ENCODE data around the gene NMNAT3.

Gene NMNAT3

DNA sequence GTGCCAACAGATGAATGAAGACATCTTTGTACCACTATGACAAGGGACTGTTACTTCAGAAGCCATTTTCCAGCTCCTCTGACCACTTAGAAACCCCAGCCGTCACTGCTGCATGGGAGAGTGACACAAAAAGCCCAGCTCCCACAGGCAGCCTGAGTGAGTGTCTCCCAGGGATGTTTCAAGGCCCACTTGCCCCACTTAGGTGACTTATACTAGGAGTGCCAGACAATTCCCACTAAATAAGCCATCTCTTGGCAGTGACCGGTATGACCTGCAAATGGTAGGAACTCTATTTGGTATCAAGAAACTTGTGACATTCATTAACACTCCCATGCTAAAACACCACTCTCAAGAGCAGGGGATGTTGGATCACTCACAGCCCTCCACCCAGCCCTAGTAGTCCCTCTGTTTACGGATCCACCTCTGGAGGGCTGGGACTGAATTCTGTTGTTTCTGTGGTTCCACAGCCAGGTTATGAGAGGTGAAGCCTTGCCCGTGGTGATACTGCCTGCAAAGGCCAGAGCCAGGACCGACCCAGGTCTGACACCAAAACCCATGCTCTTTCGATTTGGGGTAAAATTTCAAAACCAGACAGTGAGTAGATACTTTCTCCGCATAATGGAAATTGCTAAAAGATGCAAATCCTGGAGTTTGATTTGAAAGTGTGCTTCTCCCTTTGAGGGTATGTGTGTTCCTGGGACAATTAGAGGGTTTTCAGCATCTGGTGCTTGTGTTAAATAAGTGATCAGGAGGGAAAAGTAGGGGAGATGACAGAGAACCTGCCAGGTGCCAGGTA lies 152.7 kb downstream of the NMNAT3 start:
- Histone ChIP-seq H3K27ac (no peak overlapping the region), H3K27me3 (no peaks in the 10 kb centered on the region), H3K4me1 (ENCODE audit: control insufficient read depth in 1 of 2, insufficient read depth in 1 of 2, low read depth in 1 of 2, low read length in 1 of 2) (peaks cover 5 to 11% of the 10 kb centered on the region in 2 experiments), H3K9me3 (no peaks in the 10 kb centered on the region), H3K36me3 (no peaks in the 10 kb centered on the region), H3K4me3 (ENCODE audit: low read depth in 1 of 2, low read length in 1 of 2) (no peak overlapping the region)
- TF ChIP-seq, protein P1, sequence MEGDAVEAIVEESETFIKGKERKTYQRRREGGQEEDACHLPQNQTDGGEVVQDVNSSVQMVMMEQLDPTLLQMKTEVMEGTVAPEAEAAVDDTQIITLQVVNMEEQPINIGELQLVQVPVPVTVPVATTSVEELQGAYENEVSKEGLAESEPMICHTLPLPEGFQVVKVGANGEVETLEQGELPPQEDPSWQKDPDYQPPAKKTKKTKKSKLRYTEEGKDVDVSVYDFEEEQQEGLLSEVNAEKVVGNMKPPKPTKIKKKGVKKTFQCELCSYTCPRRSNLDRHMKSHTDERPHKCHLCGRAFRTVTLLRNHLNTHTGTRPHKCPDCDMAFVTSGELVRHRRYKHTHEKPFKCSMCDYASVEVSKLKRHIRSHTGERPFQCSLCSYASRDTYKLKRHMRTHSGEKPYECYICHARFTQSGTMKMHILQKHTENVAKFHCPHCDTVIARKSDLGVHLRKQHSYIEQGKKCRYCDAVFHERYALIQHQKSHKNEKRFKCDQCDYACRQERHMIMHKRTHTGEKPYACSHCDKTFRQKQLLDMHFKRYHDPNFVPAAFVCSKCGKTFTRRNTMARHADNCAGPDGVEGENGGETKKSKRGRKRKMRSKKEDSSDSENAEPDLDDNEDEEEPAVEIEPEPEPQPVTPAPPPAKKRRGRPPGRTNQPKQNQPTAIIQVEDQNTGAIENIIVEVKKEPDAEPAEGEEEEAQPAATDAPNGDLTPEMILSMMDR (IDR thresholded peaks at IDR 0.05) = no peak

DNA sequence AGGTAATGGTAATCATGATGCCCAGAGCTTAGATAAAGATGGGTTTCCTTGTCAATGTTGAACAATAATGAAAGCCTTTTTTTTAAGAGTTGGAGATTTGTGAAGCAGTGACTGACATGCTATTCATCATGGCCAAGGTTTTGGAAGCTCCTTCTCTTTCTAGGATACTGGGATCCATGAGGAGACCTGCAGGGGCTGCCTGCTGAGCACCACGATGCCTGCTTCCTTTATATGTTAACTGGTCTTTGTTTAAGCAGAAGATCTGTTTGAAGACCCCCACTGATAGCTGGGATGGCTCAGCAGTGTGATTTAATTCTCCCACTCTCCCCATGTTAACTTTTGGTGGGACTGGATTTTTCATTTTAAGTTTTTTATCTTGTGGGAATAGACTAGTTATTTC lies 154.1 kb downstream of the NMNAT3 start:
- no peaks in the 10 kb centered on the region for H3K9me3 ChIP-seq
- H3K27me3 ChIP-seq = no peaks in the 10 kb centered on the region

DNA sequence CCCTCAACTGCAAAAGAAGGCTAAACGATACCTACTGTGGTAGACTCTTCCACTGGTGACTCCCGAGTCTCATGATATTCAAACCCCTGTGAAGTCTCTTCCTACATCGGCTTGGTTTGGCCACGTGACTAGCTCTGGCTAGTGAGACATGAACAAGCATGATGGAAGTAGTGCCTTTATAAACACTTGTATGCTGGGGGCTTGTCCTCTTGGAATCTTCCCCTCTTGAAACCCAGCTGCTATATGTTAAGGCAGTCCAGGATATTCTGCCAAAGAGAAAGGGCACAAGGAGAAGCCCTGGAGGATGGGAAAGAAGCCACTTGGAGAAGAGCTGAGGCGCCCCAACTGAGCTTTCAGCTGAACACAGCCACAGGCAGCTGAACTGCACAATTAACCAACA lies 154.6 kb downstream of the NMNAT3 start:
- no peak overlapping the region for H3K27ac ChIP-seq
- TF ChIP-seq, protein P1 (IDR thresholded peaks at IDR 0.05) = no peak
- H3K36me3 ChIP-seq = no peaks in the 10 kb centered on the region
- no peaks in the 10 kb centered on the region for H3K27me3 ChIP-seq
- no peak overlapping the region for H3K4me3 ChIP-seq (ENCODE audit: low read depth in 1 of 2, low read length in 1 of 2)
- H3K9me3 ChIP-seq = no peaks in the 10 kb centered on the region
- H3K4me1 ChIP-seq (ENCODE audit: control insufficient read depth in 1 of 2, insufficient read depth in 1 of 2, low read depth in 1 of 2, low read length in 1 of 2) = peaks cover 5 to 11% of the 10 kb centered on the region in 2 experiments

More for the DNA sequence above, 154.1 kb downstream of the NMNAT3 start:
- TF ChIP-seq, protein P1 (IDR thresholded peaks at IDR 0.05) = no peak
- Histone ChIP-seq H3K36me3 (no peaks in the 10 kb centered on the region), H3K4me3 (ENCODE audit: low read depth in 1 of 2, low read length in 1 of 2) (no peak overlapping the region), H3K4me1 (ENCODE audit: control insufficient read depth in 1 of 2, insufficient read depth in 1 of 2, low read depth in 1 of 2, low read length in 1 of 2) (peaks cover 5 to 11% of the 10 kb centered on the region in 2 experiments), H3K27ac (no peak overlapping the region)

DNA sequence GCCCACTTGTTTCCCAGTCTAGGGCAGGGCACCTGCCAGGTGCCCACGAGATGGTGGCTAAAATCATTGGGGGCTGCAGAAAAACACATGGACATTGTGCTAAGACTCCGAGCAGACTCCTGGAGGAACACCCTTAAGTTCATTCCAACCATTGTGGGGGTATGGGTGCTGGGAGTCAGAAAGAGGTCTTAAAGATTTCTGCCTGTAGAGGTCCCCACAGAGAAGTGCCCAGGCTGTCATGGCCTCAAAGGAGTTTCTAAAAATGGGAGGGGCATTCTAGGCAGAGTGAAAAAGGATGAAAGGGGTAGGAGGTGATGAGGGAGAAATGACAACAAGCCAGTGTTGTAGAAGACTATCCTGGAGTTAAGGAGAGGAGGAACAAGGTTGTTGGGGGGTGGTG lies 155.4 kb downstream of the NMNAT3 start:
- H3K4me3 ChIP-seq (ENCODE audit: low read depth in 1 of 2, low read length in 1 of 2) = no peak overlapping the region
- H3K36me3 ChIP-seq = no peaks in the 10 kb centered on the region
- no peaks in the 10 kb centered on the region for H3K9me3 ChIP-seq
- H3K27ac ChIP-seq = no peak overlapping the region
- H3K4me1 ChIP-seq (ENCODE audit: control insufficient read depth in 1 of 2, insufficient read depth in 1 of 2, low read depth in 1 of 2, low read length in 1 of 2) = peaks cover 5 to 11% of the 10 kb centered on the region in 2 experiments
- TF ChIP-seq, protein P1 (IDR thresholded peaks at IDR 0.05) = no peak
- H3K27me3 ChIP-seq = no peaks in the 10 kb centered on the region

DNA sequence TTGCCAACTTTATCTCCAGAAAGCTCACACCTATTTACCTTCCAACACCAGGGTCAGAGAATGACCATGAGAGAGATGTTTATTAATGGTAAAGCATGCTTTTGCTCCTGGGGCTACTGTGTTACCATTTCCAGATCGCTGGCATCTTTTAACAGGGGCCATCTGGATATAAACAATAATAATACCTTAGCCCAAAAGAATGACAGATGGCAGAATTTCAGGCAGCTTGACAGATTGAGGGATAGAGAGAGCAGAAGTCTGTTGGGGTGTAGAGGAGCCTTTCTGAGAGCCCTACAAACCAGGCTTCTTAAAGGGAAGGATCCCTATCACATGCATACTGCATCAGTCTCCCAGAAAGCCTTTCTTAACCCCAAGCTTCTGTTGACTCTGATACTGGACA lies 156.0 kb downstream of the NMNAT3 start:
- peaks cover 5 to 11% of the 10 kb centered on the region in 2 experiments for H3K4me1 ChIP-seq (ENCODE audit: control insufficient read depth in 1 of 2, insufficient read depth in 1 of 2, low read depth in 1 of 2, low read length in 1 of 2)

More for the DNA sequence above, 156.0 kb downstream of the NMNAT3 start:
- TF ChIP-seq, protein P1 (IDR thresholded peaks at IDR 0.05) = no peak
- Histone ChIP-seq H3K9me3 (no peaks in the 10 kb centered on the region), H3K4me3 (ENCODE audit: low read depth in 1 of 2, low read length in 1 of 2) (no peak overlapping the region), H3K36me3 (no peaks in the 10 kb centered on the region), H3K27me3 (no peaks in the 10 kb centered on the region), H3K27ac (no peak overlapping the region)
